CD4-positive, alpha-beta memory T cell (primary cell): Measurements from ENCODE around the gene TFEC. TPM values are rescaled to one million over a fixed set of nuclear protein-coding genes. Genes with fewer than 3 reads are reported as not detected.

Source experiments
- CTCF ChIA-PET: fragments of 350-600 bp; sonication (Branson Sonifier 250); formaldehyde crosslinking; loops from one replicate; lab custom pipeline; 2021; ENCODE audit warnings: inconsistent platforms; ENCODE audit not compliant: partially characterized antibody; lab: Charles Lee
- POLR2A ChIA-PET: fragments of 350-600 bp; sonication (Branson Sonifier 250); formaldehyde crosslinking; loops from one replicate; lab custom pipeline; 2021; ENCODE audit not compliant: partially characterized antibody; lab: Charles Lee
- DNase-seq, 5 donors: peaks; one replicate each; pipeline versions ENCODE4 v3.0.0 to v3.0.0-alpha.2; 2020 to 2022; ENCODE audit warnings: mixed read lengths in 1 of 5
- H3K27ac ChIP-seq: one replicate; pipeline ENCODE4 v1.7.0; 2013; ENCODE audit warnings: low read depth, low read length
- H3K27me3 ChIP-seq: 2 replicates; pipeline ENCODE4 v1.7.0; 2013; ENCODE audit warnings: mild to moderate bottlenecking, low read length, moderate library complexity; ENCODE audit not compliant: insufficient read depth
- H3K36me3 ChIP-seq: 2 replicates; pipeline ENCODE4 v1.7.0; 2013; ENCODE audit warnings: mild to moderate bottlenecking, low read length, moderate library complexity; ENCODE audit not compliant: insufficient read depth
- H3K4me1 ChIP-seq: 2 replicates; pipeline ENCODE4 v1.7.0; 2013; ENCODE audit warnings: mild to moderate bottlenecking, low read length, moderate library complexity; ENCODE audit not compliant: insufficient read depth
- H3K4me3 ChIP-seq, 2 donors: one replicate each; pipeline ENCODE4 v1.7.0; 2013; ENCODE audit warnings: low read length in 2 of 2, mild to moderate bottlenecking in 1 of 2
- H3K9me3 ChIP-seq, 2 donors: one replicate each; pipeline ENCODE4 v1.7.0; 2013; ENCODE audit warnings: low read length in 2 of 2, control low read depth in 1 of 2; ENCODE audit not compliant: control insufficient read depth in 1 of 2
- H3K27ac Mint-ChIP-seq, 7 donors: one replicate each; pipeline ENCODE4 v1.8.0; 2020 to 2021; ENCODE audit warnings: mixed read lengths in 7 of 7, mild to moderate bottlenecking in 6 of 7, inconsistent platforms in 3 of 7, moderate library complexity in 3 of 7
- H3K27me3 Mint-ChIP-seq, 2 donors: one replicate each; pipeline ENCODE4 v1.8.0; 2020 to 2021; ENCODE audit warnings: mixed read lengths in 2 of 2
- H3K36me3 Mint-ChIP-seq, 2 donors: one replicate each; pipeline ENCODE4 v1.8.0; 2020 to 2021; ENCODE audit warnings: mixed read lengths in 2 of 2, inconsistent platforms in 1 of 2, mild to moderate bottlenecking in 1 of 2
- H3K4me1 Mint-ChIP-seq, 4 donors: one replicate each; pipeline ENCODE4 v1.8.0; 2020 to 2021; ENCODE audit warnings: mixed read lengths in 4 of 4, mild to moderate bottlenecking in 1 of 4
- H3K4me3 Mint-ChIP-seq, 8 donors: one replicate each; pipeline ENCODE4 v1.8.0; 2020 to 2021; ENCODE audit warnings: mixed read lengths in 8 of 8, mild to moderate bottlenecking in 7 of 8, moderate library complexity in 6 of 8, inconsistent platforms in 3 of 8
- H3K9me3 Mint-ChIP-seq, 8 donors: one replicate each; pipeline ENCODE4 v1.8.0; 2020 to 2021; ENCODE audit warnings: mixed read lengths in 8 of 8, mild to moderate bottlenecking in 5 of 8, inconsistent platforms in 3 of 8, moderate library complexity in 1 of 8
- intact Hi-C: fragments of 100-400 bp; cut with micrococcal nuclease; formaldehyde crosslinking; loops from one replicate; pipeline ENCODE4 v1.15.1; 2023
- polyA plus RNA-seq, 2 donors: library from polyadenylated mRNA; unstranded; fragments of 300-500 nt; fragmentation: Illumina TruSeq; gene quantifications; one replicate each; pipeline ENCODE4 v1.2.3, GENCODE V29; 2021
- total RNA-seq, 2 experiments: library from RNA; stranded (reverse); gene quantifications; one replicate each; pipeline ENCODE4 v1.2.3, GENCODE V29; 2021

TFEC gene
- total and polyA plus RNA-seq, 4 experiments from 2014 or later, result 0.20 to 1.2 (median 0.70) TPM; not detected in 1

DNA sequence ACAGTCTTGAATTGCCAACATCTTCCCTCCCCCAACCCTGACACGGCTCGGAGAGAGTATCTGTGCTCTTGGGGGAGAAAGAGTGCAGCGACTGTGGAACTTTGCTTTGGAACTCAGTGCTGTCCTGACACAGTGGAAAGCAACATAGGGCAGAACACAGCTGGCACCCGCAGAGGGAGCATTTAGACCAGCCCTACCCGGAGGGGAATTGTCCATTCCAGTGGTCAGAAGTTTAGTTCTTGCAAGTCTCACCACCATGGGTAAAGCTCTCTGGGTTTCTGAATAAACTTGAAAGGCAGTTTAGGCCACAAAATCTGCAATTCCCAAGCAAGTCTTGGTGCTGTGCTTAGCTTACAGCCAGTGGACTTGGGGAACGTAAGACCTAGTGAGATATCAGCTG, 34.9 kb downstream of the TFEC start:
- CTCF ChIA-PET, result no interaction called here
- Mint-ChIP-seq H3K27me3 (no peaks in the 10 kb centered on the region), H3K9me3 (peaks cover 0 to 18% (median 3%) of the 10 kb centered on the region in 8 donors), H3K4me1 (no peaks in the 10 kb centered on the region), H3K27ac (no peak overlapping the region), H3K4me3 (no peak overlapping the region), H3K36me3 (no peaks in the 10 kb centered on the region)
- POLR2A ChIA-PET, result no interaction called here
- no peaks in the 10 kb centered on the region for H3K4me1 ChIP-seq
- DNase-seq, result no peak
- no peak overlapping the region for H3K27ac ChIP-seq
- H3K36me3 ChIP-seq, result no peaks in the 10 kb centered on the region
- intact Hi-C loops, result no loop called here
- no peak overlapping the region for H3K4me3 ChIP-seq
- H3K27me3 ChIP-seq, result no peaks in the 10 kb centered on the region
- H3K9me3 ChIP-seq, result no peaks in the 10 kb centered on the region

DNA sequence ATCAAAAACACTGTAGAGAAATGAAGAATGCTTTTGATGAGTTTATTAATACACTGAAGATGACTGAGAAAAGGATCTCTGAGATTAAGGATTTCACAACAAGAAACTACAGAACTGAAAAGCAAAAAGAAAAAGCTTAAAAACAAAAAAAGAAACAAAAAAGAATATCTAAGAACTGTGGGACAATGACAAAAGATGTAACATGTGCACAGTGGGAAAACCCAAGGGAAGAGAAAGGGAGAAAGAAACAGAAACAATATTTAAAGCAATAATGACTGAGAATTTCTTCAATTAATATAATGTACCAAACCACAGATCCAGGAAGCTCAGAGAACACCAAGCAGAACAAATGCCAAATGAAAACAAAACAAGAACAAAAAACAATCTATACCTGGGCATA, 42.2 kb downstream of the TFEC start:
- Mint-ChIP-seq H3K9me3 (peaks cover 0 to 17% (median 1%) of the 10 kb centered on the region in 8 donors), H3K4me1 (no peaks in the 10 kb centered on the region), H3K4me3 (no peak overlapping the region), H3K27ac (no peak overlapping the region), H3K36me3 (no peaks in the 10 kb centered on the region), H3K27me3 (no peaks in the 10 kb centered on the region)
- no peak overlapping the region for H3K4me3 ChIP-seq
- H3K27me3 ChIP-seq, result no peaks in the 10 kb centered on the region
- CTCF ChIA-PET, result no interaction called here
- no peak for DNase-seq
- H3K4me1 ChIP-seq, result no peaks in the 10 kb centered on the region
- no peaks in the 10 kb centered on the region for H3K9me3 ChIP-seq
- no peak overlapping the region for H3K27ac ChIP-seq
- H3K36me3 ChIP-seq, result no peaks in the 10 kb centered on the region
- intact Hi-C loops, result no loop called here
- POLR2A ChIA-PET, result no interaction called here

- H3K27ac ChIP-seq, result no peak overlapping the region
- ChIA-PET POLR2A (no interaction called here), CTCF (no interaction called here)
- H3K4me3 ChIP-seq, result no peak overlapping the region
- Mint-ChIP-seq H3K4me1 (no peaks in the 10 kb centered on the region), H3K36me3 (no peaks in the 10 kb centered on the region), H3K9me3 (peaks cover 0 to 12% (median 1%) of the 10 kb centered on the region in 8 donors), H3K4me3 (no peak overlapping the region), H3K27ac (no peak overlapping the region), H3K27me3 (no peaks in the 10 kb centered on the region)
- intact Hi-C loops, result no loop called here
- no peaks in the 10 kb centered on the region for H3K9me3 ChIP-seq
- H3K36me3 ChIP-seq, result no peaks in the 10 kb centered on the region
- no peak for DNase-seq
- no peaks in the 10 kb centered on the region for H3K4me1 ChIP-seq
- H3K27me3 ChIP-seq, result no peaks in the 10 kb centered on the region
Observed at GRCh38 chr7:115987486-115987885, 43.1 kb downstream of the TFEC start.

- H3K4me3 Mint-ChIP-seq, result no peak overlapping the region
- Histone ChIP-seq H3K4me1 (no peaks in the 10 kb centered on the region), H3K4me3 (no peak overlapping the region), H3K27ac (no peak overlapping the region), H3K36me3 (no peaks in the 10 kb centered on the region), H3K27me3 (no peaks in the 10 kb centered on the region), H3K9me3 (no peaks in the 10 kb centered on the region)
- no peaks in the 10 kb centered on the region for H3K27me3 Mint-ChIP-seq
- no peak for DNase-seq
- H3K27ac Mint-ChIP-seq, result no peak overlapping the region
- peaks cover 0 to 2% (median 0%) of the 10 kb centered on the region in 8 donors for H3K9me3 Mint-ChIP-seq
- intact Hi-C loops, result no loop called here
- no peaks in the 10 kb centered on the region for H3K4me1 Mint-ChIP-seq
- no peaks in the 10 kb centered on the region for H3K36me3 Mint-ChIP-seq
- CTCF ChIA-PET, result no interaction called here
- POLR2A ChIA-PET, result no interaction called here
Observed at GRCh38 chr7:115984105-115984504, 46.5 kb downstream of the TFEC start.

DNA sequence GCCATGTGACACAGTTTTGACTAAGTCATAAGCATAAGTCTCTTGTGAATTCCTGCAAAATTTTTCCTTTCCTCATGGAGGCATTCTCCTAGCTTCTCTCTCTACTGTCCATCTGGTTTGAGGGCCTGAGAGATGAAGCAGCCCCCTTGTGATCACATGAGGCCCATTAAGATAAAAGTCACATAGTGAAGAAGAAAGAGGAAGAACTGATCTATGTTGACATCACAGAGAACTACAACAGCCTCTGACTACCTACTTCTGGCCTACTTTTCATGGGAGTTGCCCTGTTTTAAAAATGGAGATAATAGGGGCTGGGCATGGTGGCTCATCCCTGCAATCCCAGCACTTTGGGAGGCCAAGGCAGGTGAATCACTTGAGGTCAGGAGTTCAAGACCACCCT, 50.4 kb downstream of the TFEC start:
- Mint-ChIP-seq H3K36me3 (no peaks in the 10 kb centered on the region), H3K27ac (no peak overlapping the region), H3K4me3 (no peak overlapping the region), H3K27me3 (no peaks in the 10 kb centered on the region), H3K9me3 (no peaks in the 10 kb centered on the region), H3K4me1 (no peaks in the 10 kb centered on the region)
- Histone ChIP-seq H3K9me3 (no peaks in the 10 kb centered on the region), H3K4me3 (no peak overlapping the region), H3K27me3 (no peaks in the 10 kb centered on the region), H3K4me1 (no peaks in the 10 kb centered on the region), H3K27ac (no peak overlapping the region), H3K36me3 (no peaks in the 10 kb centered on the region)
- ChIA-PET CTCF (no interaction called here), POLR2A (no interaction called here)
- no peak for DNase-seq
- intact Hi-C loops, result no loop called here

DNA sequence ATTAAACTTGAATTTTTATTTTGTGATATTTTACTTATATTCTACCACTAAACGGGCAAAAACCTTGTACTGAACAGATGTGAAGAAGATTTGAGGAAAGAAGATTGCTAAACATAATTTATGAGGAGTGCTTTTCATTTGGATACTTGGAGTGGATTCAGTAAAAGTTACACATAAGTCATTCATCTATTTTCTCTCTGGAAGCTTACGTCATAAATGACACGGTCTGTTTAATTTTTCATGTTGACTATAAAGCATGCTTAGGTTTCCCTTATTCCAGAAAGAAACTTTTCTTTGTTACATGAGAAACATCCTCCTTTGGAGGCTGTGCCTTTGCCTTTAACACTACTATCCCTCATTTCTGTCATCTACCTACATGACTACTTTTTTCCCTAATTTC, 53.9 kb downstream of the TFEC start:
- H3K4me1 Mint-ChIP-seq, result no peaks in the 10 kb centered on the region
- intact Hi-C loops, result no loop called here
- ChIA-PET POLR2A (no interaction called here), CTCF (no interaction called here)
- Histone ChIP-seq H3K4me1 (no peaks in the 10 kb centered on the region), H3K36me3 (no peaks in the 10 kb centered on the region), H3K27ac (no peak overlapping the region), H3K9me3 (no peaks in the 10 kb centered on the region), H3K27me3 (no peaks in the 10 kb centered on the region), H3K4me3 (no peak overlapping the region)
- no peaks in the 10 kb centered on the region for H3K9me3 Mint-ChIP-seq
- H3K27me3 Mint-ChIP-seq, result no peaks in the 10 kb centered on the region
- H3K4me3 Mint-ChIP-seq, result no peak overlapping the region
- H3K36me3 Mint-ChIP-seq, result no peaks in the 10 kb centered on the region
- H3K27ac Mint-ChIP-seq, result no peak overlapping the region
- DNase-seq, result no peak

DNA sequence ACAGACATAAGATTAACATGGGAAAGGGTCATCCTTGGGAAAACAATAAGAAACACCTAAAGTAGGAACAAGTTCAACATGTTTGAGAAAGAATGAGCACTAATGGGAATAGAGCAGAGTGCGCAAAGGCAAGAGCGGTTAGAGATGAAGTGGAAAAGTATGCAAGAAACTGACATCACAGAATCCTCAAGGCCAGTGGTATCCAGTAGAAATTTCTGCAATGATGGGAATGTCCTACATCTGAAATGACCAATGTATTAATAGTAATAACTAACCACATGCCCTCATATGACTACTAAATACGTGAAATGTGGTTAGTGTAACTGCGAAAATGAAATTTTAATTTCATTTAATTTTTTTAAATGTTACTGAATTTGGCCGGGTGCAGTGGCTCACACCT, 54.8 kb downstream of the TFEC start:
- H3K4me1 Mint-ChIP-seq, result no peaks in the 10 kb centered on the region
- Histone ChIP-seq H3K4me1 (no peaks in the 10 kb centered on the region), H3K27ac (no peak overlapping the region), H3K36me3 (no peaks in the 10 kb centered on the region), H3K9me3 (no peaks in the 10 kb centered on the region), H3K4me3 (no peak overlapping the region), H3K27me3 (no peaks in the 10 kb centered on the region)
- POLR2A ChIA-PET, result no interaction called here
- CTCF ChIA-PET, result no interaction called here
- no peaks in the 10 kb centered on the region for H3K27me3 Mint-ChIP-seq
- DNase-seq, result no peak
- no peak overlapping the region for H3K27ac Mint-ChIP-seq
- no peak overlapping the region for H3K4me3 Mint-ChIP-seq
- intact Hi-C loops, result no loop called here
- no peaks in the 10 kb centered on the region for H3K36me3 Mint-ChIP-seq
- no peaks in the 10 kb centered on the region for H3K9me3 Mint-ChIP-seq

DNA sequence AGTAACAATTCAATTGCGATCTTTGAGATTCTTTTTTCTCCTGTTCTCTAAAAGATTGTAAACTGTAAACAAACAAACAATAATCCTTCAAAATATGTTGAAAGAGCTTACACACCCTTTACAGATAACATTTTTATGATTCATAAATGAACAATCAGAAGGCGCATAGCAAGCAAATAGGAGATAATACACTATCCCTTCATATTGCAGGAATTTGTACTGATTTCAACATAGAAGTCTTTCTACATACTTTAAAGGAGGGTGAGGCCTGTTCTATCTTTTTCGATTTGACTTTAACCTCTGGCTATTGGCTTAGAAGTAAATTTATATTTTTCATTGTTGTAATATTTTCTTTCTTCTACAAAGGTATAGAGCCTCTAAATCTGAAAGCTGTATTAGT, 57.2 kb downstream of the TFEC start:
- H3K36me3 ChIP-seq, result no peaks in the 10 kb centered on the region
- DNase-seq, result no peak
- CTCF ChIA-PET, result no interaction called here
- no peaks in the 10 kb centered on the region for H3K9me3 ChIP-seq
- no peak overlapping the region for H3K27ac ChIP-seq
- H3K4me3 ChIP-seq, result no peak overlapping the region
- Mint-ChIP-seq H3K4me3 (no peak overlapping the region), H3K9me3 (no peaks in the 10 kb centered on the region), H3K27me3 (no peaks in the 10 kb centered on the region), H3K4me1 (no peaks in the 10 kb centered on the region), H3K36me3 (no peaks in the 10 kb centered on the region), H3K27ac (no peak overlapping the region)
- intact Hi-C loops, result no loop called here
- POLR2A ChIA-PET, result no interaction called here
- no peaks in the 10 kb centered on the region for H3K27me3 ChIP-seq
- no peaks in the 10 kb centered on the region for H3K4me1 ChIP-seq
